ENCODE results near the gene WNK2.

- no peak for TF ChIP-seq POLR2A (IDR thresholded peaks at IDR 0.05; ENCODE audit: low read depth, low read length)
- no peak for TF ChIP-seq USF2 (IDR thresholded peaks at IDR 0.05; ENCODE audit: low read depth, low read length)
- TF ChIP-seq CTCF (conservative IDR thresholded peaks at IDR 0.05; ENCODE audit: low read depth, low read length): no peak
- TF ChIP-seq SMC3 (IDR thresholded peaks at IDR 0.05; ENCODE audit: low read depth, low read length): no peak
- no peak for TF ChIP-seq MAFK (IDR thresholded peaks at IDR 0.05; ENCODE audit: low read depth, low read length)
- no peak for TF ChIP-seq MAZ (IDR thresholded peaks at IDR 0.05; ENCODE audit: borderline replicate concordance, low read depth, low read length)
- TF ChIP-seq CHD1 (IDR thresholded peaks at IDR 0.05; ENCODE audit: low read depth, low read length): no peak
Observed at GRCh38 chr9:93230601-93231000, 46.7 kb downstream of the WNK2 start.

Measured in IMR-90 (cell line).